Measurements from ENCODE around the gene OTOG. TPM values are rescaled to one million over a fixed set of nuclear protein-coding genes. Genes with fewer than 3 reads are reported as not detected.

OTOG gene
- total RNA-seq, 4 donors from 2014 or later: not detected

DNA sequence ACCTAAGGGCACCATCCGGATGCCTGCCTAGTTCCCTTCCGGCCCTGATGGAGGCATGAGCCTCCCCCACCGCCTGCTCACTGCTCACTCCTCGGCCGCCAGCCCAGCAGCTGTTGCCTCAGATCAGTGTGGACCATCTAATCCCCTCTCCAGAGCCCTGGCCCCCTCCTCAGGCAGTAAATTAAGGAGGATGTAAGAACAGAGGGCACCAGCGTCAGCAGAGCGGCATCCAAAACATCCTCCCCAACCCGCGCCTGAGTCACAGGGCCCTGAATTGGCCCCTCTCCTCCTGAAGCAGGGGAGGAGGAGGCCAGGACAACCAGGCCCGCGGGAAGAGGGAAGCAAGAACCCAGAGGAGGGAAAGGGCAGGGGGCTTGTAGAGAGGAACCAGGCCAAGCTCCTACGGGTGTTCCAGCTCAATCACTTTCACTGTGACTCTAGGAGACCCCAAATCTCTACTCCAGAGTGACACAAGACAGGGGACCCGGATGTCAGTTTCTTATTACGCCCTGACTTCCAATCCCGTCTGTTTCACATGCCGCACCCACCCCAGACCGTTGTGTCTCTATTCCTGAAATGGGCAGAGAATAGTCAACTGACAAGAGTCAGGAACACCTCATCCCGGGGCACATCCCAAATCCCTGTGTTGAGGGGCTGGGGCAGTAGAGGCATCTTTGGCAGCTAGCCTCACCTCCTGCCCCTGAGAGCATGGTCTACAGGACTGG, 141.0 kb downstream of the OTOG start:
- TF ChIP-seq, protein P1, sequence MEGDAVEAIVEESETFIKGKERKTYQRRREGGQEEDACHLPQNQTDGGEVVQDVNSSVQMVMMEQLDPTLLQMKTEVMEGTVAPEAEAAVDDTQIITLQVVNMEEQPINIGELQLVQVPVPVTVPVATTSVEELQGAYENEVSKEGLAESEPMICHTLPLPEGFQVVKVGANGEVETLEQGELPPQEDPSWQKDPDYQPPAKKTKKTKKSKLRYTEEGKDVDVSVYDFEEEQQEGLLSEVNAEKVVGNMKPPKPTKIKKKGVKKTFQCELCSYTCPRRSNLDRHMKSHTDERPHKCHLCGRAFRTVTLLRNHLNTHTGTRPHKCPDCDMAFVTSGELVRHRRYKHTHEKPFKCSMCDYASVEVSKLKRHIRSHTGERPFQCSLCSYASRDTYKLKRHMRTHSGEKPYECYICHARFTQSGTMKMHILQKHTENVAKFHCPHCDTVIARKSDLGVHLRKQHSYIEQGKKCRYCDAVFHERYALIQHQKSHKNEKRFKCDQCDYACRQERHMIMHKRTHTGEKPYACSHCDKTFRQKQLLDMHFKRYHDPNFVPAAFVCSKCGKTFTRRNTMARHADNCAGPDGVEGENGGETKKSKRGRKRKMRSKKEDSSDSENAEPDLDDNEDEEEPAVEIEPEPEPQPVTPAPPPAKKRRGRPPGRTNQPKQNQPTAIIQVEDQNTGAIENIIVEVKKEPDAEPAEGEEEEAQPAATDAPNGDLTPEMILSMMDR (IDR thresholded peaks at IDR 0.05; ENCODE audit: low read depth): no peak

DNA sequence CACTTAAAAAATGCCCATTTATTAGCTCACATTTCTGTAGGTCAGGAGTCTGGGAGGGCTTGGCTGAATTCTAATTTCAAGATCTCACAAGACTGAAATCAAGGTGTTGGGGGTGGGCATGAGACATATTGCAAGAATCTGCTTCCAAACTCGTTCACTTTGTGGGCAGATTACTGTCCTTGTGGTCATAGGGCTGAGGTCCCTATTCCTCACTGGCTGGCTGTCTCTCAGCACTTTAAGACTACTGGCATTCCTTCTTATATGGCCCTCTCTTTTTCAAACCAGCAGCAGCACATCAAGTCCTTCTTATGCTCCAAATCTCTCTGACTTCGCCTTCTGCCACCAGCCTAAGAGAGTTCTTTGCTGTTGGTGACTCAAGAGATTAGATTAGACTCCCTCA, 144.5 kb downstream of the OTOG start:
- TF ChIP-seq, protein P1 (IDR thresholded peaks at IDR 0.05; ENCODE audit: low read depth): no peak

DNA sequence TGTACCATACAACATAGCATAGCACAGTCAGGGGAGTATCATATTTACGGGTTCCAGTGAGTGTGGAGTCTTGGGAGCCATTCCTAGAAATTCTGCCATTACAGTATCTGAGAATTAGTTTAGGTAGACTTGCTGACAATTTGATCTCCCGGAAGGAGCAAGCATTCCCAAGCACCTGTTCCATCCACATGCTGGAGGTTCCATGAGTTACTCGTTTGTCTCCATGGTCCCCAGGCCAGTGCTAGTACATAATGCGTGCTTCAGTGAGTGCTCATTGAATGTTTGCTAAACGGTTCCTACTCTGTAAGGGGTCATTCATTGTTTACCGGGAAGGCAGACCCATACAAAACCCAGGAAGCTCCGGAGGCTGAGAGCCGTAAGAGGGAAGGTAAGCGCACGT, 144.9 kb downstream of the OTOG start:
- TF ChIP-seq, protein P1 (IDR thresholded peaks at IDR 0.05; ENCODE audit: low read depth): no peak

DNA sequence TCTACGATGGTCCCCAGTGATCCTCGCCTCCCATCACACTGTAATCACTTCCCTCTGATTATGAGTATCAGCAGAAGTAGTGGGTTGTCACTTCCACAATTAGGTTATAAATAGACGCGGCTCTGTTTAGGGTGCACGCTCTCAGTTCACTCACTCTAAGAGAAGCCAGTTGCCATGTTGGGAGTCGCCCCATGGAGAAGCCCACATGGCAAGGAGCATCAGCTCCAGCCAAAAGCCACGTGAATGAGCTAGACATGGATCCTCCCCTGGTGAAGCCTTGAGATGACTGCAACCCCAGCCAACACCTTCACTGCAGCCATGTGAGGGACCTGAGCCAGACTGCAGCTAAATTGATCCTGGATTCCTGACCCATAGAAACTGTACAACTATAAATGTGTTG, 145.9 kb downstream of the OTOG start:
- TF ChIP-seq, protein P1 (IDR thresholded peaks at IDR 0.05; ENCODE audit: low read depth): no peak

DNA sequence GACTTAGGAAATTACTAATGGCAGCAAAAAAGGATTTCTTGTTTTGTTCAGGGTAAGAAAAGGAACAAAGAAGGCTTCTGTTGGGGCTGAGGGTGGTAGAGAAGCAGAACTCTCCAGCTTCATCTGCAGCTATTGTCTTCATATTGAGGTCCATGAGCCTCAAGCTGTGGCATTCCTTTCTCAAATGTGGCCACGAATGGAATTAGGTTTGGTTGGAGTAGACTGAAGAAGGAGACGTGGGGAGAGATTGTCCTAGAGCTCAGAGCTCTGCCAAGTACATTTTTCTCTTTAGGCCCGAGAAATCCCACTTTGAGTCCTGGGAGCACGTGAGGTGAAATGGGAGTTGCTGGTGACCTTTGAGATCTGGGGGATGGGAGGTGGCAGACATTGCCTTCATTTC, 146.5 kb downstream of the OTOG start:
- TF ChIP-seq, protein P1 (IDR thresholded peaks at IDR 0.05; ENCODE audit: low read depth): no peak

DNA sequence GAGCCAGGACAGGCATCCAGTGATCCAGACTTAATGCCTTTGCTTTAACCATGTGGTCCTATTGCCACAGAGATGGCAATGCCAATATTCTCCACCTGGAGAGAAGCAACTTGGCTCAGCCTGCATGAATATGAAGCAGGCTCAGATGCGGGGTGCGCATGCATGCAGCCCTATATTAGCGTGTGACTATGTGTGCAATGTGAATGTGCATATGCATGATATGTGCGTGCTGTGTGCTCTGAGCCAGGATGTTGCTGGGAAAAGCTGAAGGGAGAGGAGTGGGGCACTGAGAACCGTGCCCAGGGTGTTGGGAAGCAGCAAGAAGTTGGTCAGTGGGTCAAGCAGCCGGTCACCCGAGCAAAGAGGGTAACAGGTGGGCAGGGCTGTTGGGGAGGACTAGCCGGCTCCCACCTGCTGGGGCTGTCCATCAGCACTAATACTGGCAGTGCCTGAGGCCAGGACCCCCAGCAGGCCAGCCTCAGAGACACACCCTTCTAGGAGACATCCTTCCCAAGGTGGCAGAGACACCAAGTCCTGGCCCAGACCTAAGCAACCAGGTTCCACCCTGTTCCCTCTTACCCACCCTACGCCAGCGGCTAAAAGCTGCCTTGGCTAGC, 147.5 kb downstream of the OTOG start:
- TF ChIP-seq, protein P1 (IDR thresholded peaks at IDR 0.05; ENCODE audit: low read depth): no peak

DNA sequence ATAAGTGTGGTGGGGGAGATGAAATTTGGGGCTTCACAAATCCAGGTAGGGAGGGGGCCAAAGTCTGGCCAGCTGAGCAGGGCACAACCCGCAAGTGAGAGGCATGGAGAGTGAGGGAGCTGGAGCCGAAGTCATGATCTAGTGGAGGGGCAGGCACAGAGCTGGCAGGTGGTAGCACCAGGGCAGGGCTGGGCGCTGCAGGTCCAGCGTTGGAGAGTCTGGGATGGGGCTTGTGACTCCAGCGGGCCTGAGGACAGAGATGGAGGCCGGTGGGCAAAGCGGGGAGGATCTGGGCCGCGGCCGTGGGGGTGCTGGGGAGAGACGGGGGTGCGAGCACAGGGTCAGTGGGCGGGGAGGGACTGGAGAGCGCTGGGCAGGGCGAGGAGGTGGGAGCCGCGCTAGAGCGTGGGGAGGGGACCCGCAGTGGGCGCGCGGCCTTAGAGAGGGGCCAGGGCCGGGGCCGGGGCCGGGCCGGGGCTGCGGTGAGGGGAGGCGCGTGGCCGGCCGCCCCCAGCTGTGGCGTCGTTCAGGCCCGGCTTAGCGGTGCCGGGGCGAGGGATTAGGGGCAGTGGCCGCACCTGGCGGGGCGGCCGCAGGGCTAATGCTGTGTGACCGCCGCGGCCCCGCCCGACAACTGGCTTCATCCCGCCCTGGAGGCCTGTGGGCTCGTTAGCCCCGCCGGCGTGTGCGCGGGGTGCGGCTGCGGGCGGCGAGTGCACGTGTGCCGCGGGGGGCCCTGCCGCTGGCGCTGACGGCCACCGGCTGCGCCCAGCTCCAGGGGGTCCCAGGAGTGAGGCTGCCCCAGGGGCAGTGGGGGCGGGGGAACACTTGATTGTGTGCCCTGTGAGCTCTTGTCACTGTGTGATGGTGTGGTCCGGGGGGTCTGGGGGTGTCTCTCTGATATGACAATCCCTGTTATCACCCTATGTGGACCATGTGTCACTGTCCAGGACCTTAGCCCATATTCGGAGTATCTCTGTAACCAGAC, 148.7 kb downstream of the OTOG start:
- TF ChIP-seq, protein P1 (IDR thresholded peaks at IDR 0.05; ENCODE audit: low read depth): no peak

All from subcutaneous adipose tissue (tissue), 4 donors.